ENCODE results near the gene ADNP2.

DNA sequence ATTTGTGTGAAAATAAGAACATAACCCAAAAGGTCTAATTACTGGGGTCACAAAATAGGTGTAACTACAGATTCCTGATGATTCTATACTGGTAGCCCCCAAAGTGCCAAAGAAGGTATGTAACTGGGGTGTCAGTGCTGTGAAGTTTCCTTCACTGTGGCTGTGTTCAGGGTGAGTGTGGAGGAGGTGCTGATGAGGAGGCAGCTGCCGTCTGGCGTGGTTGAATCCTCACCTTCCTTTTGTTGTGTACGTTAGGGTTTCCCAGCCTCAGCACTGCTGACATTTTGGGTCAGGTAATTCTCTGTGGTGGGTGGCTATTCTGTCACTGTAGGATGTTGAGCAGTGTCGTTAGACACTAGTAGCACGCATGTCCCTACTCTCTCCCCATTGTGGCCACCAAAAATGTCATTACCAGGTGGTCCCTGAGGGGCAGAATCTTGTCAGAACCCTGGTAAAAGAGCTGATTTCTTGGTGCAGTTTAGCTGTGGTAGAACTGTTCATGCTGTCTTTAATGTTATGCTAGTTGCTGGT lies 31.5 kb downstream of the ADNP2 start:
- TF ChIP-seq, protein P1, sequence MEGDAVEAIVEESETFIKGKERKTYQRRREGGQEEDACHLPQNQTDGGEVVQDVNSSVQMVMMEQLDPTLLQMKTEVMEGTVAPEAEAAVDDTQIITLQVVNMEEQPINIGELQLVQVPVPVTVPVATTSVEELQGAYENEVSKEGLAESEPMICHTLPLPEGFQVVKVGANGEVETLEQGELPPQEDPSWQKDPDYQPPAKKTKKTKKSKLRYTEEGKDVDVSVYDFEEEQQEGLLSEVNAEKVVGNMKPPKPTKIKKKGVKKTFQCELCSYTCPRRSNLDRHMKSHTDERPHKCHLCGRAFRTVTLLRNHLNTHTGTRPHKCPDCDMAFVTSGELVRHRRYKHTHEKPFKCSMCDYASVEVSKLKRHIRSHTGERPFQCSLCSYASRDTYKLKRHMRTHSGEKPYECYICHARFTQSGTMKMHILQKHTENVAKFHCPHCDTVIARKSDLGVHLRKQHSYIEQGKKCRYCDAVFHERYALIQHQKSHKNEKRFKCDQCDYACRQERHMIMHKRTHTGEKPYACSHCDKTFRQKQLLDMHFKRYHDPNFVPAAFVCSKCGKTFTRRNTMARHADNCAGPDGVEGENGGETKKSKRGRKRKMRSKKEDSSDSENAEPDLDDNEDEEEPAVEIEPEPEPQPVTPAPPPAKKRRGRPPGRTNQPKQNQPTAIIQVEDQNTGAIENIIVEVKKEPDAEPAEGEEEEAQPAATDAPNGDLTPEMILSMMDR (IDR thresholded peaks at IDR 0.05): no peak
- no peak for TF ChIP-seq POLR2A (IDR thresholded peaks at IDR 0.05)
